Astrocyte of the spinal cord (primary cell): ENCODE measurements around the gene KCNQ1.

ENCODE experiments used
- DNase-seq: peaks from one replicate; pipeline ENCODE4 v3.0.0; 2011; ENCODE audit warnings: low read depth, low spot score
- H3K4me3 ChIP-seq: 2 replicates; pipeline ENCODE4 v1.5.1; 2011; ENCODE audit warnings: low read depth, mild to moderate bottlenecking, low read length, moderate library complexity
- in situ Hi-C: cut with HindIII; loops from 2 replicates; pipeline ENCODE4 v1.10.0; 2017; ENCODE audit warnings: low sequenced_read_pairs
- TF ChIP-seq, protein P1 (sequence below): IDR thresholded peaks from 2 replicates; pipeline ENCODE4 v1.5.1; 2012; ENCODE audit warnings: low read depth, mild to moderate bottlenecking, low read length, inconsistent platforms

KCNQ1 gene

GRCh38 chr11:2461253-2461955, 16.6 kb downstream of the KCNQ1 start:
- no peak for DNase-seq
- no peak overlapping the region for H3K4me3 ChIP-seq
- TF ChIP-seq, protein P1, sequence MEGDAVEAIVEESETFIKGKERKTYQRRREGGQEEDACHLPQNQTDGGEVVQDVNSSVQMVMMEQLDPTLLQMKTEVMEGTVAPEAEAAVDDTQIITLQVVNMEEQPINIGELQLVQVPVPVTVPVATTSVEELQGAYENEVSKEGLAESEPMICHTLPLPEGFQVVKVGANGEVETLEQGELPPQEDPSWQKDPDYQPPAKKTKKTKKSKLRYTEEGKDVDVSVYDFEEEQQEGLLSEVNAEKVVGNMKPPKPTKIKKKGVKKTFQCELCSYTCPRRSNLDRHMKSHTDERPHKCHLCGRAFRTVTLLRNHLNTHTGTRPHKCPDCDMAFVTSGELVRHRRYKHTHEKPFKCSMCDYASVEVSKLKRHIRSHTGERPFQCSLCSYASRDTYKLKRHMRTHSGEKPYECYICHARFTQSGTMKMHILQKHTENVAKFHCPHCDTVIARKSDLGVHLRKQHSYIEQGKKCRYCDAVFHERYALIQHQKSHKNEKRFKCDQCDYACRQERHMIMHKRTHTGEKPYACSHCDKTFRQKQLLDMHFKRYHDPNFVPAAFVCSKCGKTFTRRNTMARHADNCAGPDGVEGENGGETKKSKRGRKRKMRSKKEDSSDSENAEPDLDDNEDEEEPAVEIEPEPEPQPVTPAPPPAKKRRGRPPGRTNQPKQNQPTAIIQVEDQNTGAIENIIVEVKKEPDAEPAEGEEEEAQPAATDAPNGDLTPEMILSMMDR = no peak
- in situ Hi-C loops = no loop called here

DNA sequence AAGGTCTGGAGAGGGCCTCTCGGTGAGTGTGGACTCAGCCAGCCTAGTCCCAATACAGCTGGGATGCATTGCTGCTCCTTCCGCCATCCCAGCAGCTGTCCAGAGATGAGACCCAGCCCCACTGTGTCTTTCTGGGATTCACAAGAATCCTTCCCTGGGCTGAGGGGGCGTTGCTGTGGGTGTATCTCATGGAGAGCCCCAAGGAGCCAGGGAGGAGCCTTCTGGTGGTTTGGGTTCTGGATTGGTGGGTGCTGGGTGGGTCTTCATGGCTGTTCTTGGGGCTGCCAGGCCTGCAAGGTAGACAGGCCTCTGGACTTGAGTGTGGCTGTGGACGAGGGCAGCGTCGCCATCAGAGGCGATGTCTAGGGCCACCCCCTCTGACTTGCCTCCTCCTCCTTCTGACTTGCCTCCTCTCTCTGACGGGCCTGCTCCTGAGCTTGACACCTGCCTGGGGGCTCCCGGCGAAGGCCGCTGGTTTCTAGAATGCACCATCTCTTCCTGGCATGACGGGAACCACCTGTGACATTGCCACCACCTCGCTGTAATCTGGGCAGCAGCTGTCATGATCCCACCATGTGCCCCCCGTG, 17.2 kb downstream of the KCNQ1 start:
- TF ChIP-seq, protein P1 = no peak
- H3K4me3 ChIP-seq = no peak overlapping the region
- in situ Hi-C loops = no loop called here
- DNase-seq = no peak

- TF ChIP-seq, protein P1 = no peak
- DNase-seq = no peak
- in situ Hi-C loops = no loop called here
- H3K4me3 ChIP-seq = no peak overlapping the region
Measured at GRCh38 chr11:2462543-2462985, 17.8 kb downstream of the KCNQ1 start.

- DNase-seq = no peak
- no peak overlapping the region for H3K4me3 ChIP-seq
- in situ Hi-C loops = no loop called here
- TF ChIP-seq, protein P1 = no peak
Measured at GRCh38 chr11:2462986-2463765, 18.4 kb downstream of the KCNQ1 start.

GRCh38 chr11:2463766-2464277, 19.0 kb downstream of the KCNQ1 start:
- DNase-seq = no peak
- H3K4me3 ChIP-seq = no peak overlapping the region
- in situ Hi-C loops = no loop called here
- TF ChIP-seq, protein P1 = no peak

- no peak overlapping the region for H3K4me3 ChIP-seq
- in situ Hi-C loops = no loop called here
- TF ChIP-seq, protein P1 = no peak
- DNase-seq = no peak
Measured at GRCh38 chr11:2464451-2465165, 19.8 kb downstream of the KCNQ1 start.
